Activated CD4-positive, alpha-beta T cell treated with anti-CD3 and anti-CD28 coated beads, Interleukin-2, amount 50 U/mL, for 16 hours (primary cell): ENCODE measurements around the gene NMUR1.
A peak's percentile ranks its signal among the peaks of the same experiment; 100 is the strongest.

Experiments used
- DNase-seq: peaks from one replicate; pipeline ENCODE4 v3.0.0-alpha.2; 2020

NMUR1 gene

GRCh38 chr2:231483398-231484329 is 46.6 kb downstream of the NMUR1 start:
- peak; percentile 27 for DNase-seq

- DNase-seq = peak; percentile 70
Measured at GRCh38 chr2:231482806-231483391, 47.3 kb downstream of the NMUR1 start.

GRCh38 chr2:231480781-231481180 is 49.5 kb downstream of the NMUR1 start:
- no peak for DNase-seq

- no peak for DNase-seq
Measured at GRCh38 chr2:231479455-231479854, 50.8 kb downstream of the NMUR1 start.

- no peak for DNase-seq
Measured at GRCh38 chr2:231476920-231477319, 53.3 kb downstream of the NMUR1 start.

GRCh38 chr2:231475965-231476364 is 54.3 kb downstream of the NMUR1 start:
- no peak for DNase-seq
